Gastroesophageal sphincter (tissue), 4 donors: ENCODE data around the gene RUFY3. TPM values are rescaled to one million over a fixed set of nuclear protein-coding genes. Genes with fewer than 3 reads are reported as not detected.

Experiments
- ATAC-seq: fragments of 150-250 bp; one replicate; pipeline ENCODE4 v1.9.1; 2016; ENCODE audit warnings: mild to moderate bottlenecking, moderate library complexity
- H3K27ac ChIP-seq, 4 donors: fragments of 200-600 bp; sonication (generic) in 3 of 4; 1 replicate in 3 of 4; 2 replicates in 1 of 4; pipeline ENCODE4 v1.5.1; 2016 to 2019
- H3K27me3 ChIP-seq: fragments of 200-600 bp; sonication (generic); one replicate; pipeline ENCODE4 v1.5.1; 2019
- H3K36me3 ChIP-seq, 2 donors: fragments of 200-600 bp; sonication (generic); one replicate each; pipeline ENCODE4 v1.5.1; 2019; ENCODE audit warnings: control low read depth in 1 of 2
- H3K4me1 ChIP-seq, 3 donors: fragments of 200-600 bp; sonication (generic); 1 replicate in 2 of 3; 2 replicates in 1 of 3; pipeline ENCODE4 v1.5.1; 2016 to 2019; ENCODE audit warnings: control low read depth in 2 of 3
- H3K4me3 ChIP-seq, 2 donors: fragments of 200-600 bp; sonication (generic); one replicate each; pipeline ENCODE4 v1.5.1; 2019; ENCODE audit warnings: mild to moderate bottlenecking in 1 of 2, moderate library complexity in 1 of 2
- H3K9me3 ChIP-seq, 3 donors: fragments of 200-600 bp; sonication (generic); one replicate each; pipeline ENCODE4 v1.5.1; 2017 to 2019; ENCODE audit warnings: control low read depth in 2 of 3
- CTCF ChIP-seq, 4 experiments: fragments of 200-600 bp in 2 of 4; fragments of 450-650 bp in 2 of 4; sonication (generic) in 1 of 4; IDR thresholded peaks; one replicate each; pipeline ENCODE4 v1.5.1; 2017 to 2019; ENCODE audit warnings: antibody characterized with exemption in 4 of 4, mild to moderate bottlenecking in 2 of 4, moderate library complexity in 2 of 4
- EP300 ChIP-seq: sonication (generic); formaldehyde crosslinking; IDR thresholded peaks from one replicate; pipeline ENCODE4 v1.6.1; 2017; ENCODE audit warnings: antibody characterized with exemption, mild to moderate bottlenecking
- POLR2A ChIP-seq, 2 donors: fragments of 450-650 bp; IDR thresholded peaks; one replicate each; pipeline ENCODE4 v1.6.1; 2017; ENCODE audit warnings: antibody characterized with exemption in 2 of 2, mild to moderate bottlenecking in 2 of 2, moderate library complexity in 1 of 2
- POLR2AphosphoS5 ChIP-seq: sonication (generic); formaldehyde crosslinking; IDR thresholded peaks from one replicate; pipeline ENCODE4 v1.6.1; 2017; ENCODE audit warnings: antibody characterized with exemption
- WGBS, 2 donors: methylation state at CpG; one replicate each; pipeline ENCODE4 v1.1.5; 2018; ENCODE audit warnings: low coverage in 1 of 2; 5-methylcytosine and 5-hydroxymethylcytosine counted together
- total RNA-seq, 4 donors: library from RNA; depleted of rRNA; stranded (reverse); fragments of >200 nt; gene quantifications; one replicate each; pipeline ENCODE4 v1.1.0, GENCODE V29; 2016

RUFY3 gene
- total RNA-seq, 4 donors from 2014 or later: 40.4 to 57.7 (median 49.7) TPM

GRCh38 chr4:70759126-70759525 is 37.4 kb downstream of the RUFY3 start:
- Histone ChIP-seq H3K27ac (no peak overlapping the region), H3K36me3 (peaks cover 0 to 18% of the 10 kb centered on the region in 2 donors), H3K27me3 (no peaks in the 10 kb centered on the region), H3K4me3 (no peak overlapping the region), H3K4me1 (peaks cover 0 to 31% (median 4%) of the 10 kb centered on the region in 3 donors), H3K9me3 (no peaks in the 10 kb centered on the region)
- no peak for ATAC-seq
- WGBS, 2 donors: 70 to 79% methylated on average over 1 of the region's 1 CpG
- TF ChIP-seq POLR2A (IDR thresholded peaks at IDR 0.05) (no peak), CTCF (IDR thresholded peaks at IDR 0.05) (no peak), POLR2AphosphoS5 (no peak), EP300 (no peak)

- Histone ChIP-seq H3K4me1 (peaks cover 0 to 31% (median 4%) of the 10 kb centered on the region in 3 donors), H3K27ac (no peak overlapping the region), H3K36me3 (peaks cover 0 to 23% of the 10 kb centered on the region in 2 donors), H3K4me3 (no peak overlapping the region), H3K9me3 (no peaks in the 10 kb centered on the region), H3K27me3 (no peaks in the 10 kb centered on the region)
- TF ChIP-seq EP300 (no peak), POLR2AphosphoS5 (no peak)
- no peak for ATAC-seq
Observed at GRCh38 chr4:70759627-70760026, 37.9 kb downstream of the RUFY3 start.

GRCh38 chr4:70760662-70761061 is 38.9 kb downstream of the RUFY3 start:
- H3K27me3 ChIP-seq: no peaks in the 10 kb centered on the region
- peaks cover 0 to 34% of the 10 kb centered on the region in 2 donors for H3K36me3 ChIP-seq
- no peak overlapping the region for H3K27ac ChIP-seq
- TF ChIP-seq POLR2AphosphoS5 (no peak), EP300 (no peak), CTCF (IDR thresholded peaks at IDR 0.05) (no peak), POLR2A (IDR thresholded peaks at IDR 0.05) (no peak)
- ATAC-seq: no peak
- no peak overlapping the region for H3K4me3 ChIP-seq
- 88 to 100% methylated on average over 1 of the region's 1 CpG for WGBS, 2 donors
- peaks cover 0 to 31% (median 4%) of the 10 kb centered on the region in 3 donors for H3K4me1 ChIP-seq
- no peaks in the 10 kb centered on the region for H3K9me3 ChIP-seq

GRCh38 chr4:70761276-70761816 is 39.6 kb downstream of the RUFY3 start:
- no peak for ATAC-seq
- H3K27ac ChIP-seq: no peak overlapping the region
- 84 to 87% methylated on average over 3 of the region's 3 CpGs for WGBS, 2 donors
- H3K4me1 ChIP-seq: peaks cover 0 to 31% (median 4%) of the 10 kb centered on the region in 3 donors
- H3K4me3 ChIP-seq: no peak overlapping the region
- no peaks in the 10 kb centered on the region for H3K9me3 ChIP-seq
- peaks cover 0 to 40% of the 10 kb centered on the region in 2 donors for H3K36me3 ChIP-seq
- no peaks in the 10 kb centered on the region for H3K27me3 ChIP-seq
- TF ChIP-seq POLR2AphosphoS5 (no peak), EP300 (no peak), CTCF (IDR thresholded peaks at IDR 0.05) (no peak), POLR2A (IDR thresholded peaks at IDR 0.05) (no peak)

GRCh38 chr4:70765368-70765767 is 43.6 kb downstream of the RUFY3 start:
- 95 to 100% methylated on average over 1 of the region's 1 CpG for WGBS, 2 donors
- TF ChIP-seq POLR2AphosphoS5 (no peak), CTCF (IDR thresholded peaks at IDR 0.05) (no peak), POLR2A (IDR thresholded peaks at IDR 0.05) (no peak)
- no peak for ATAC-seq
- H3K36me3 ChIP-seq: peaks cover 0 to 80% of the 10 kb centered on the region in 2 donors
- H3K27me3 ChIP-seq: no peaks in the 10 kb centered on the region
- no peaks in the 10 kb centered on the region for H3K9me3 ChIP-seq
- peaks cover 0 to 10% (median 0%) of the 10 kb centered on the region in 3 donors for H3K4me1 ChIP-seq
- no peak overlapping the region for H3K4me3 ChIP-seq
- no peak overlapping the region for H3K27ac ChIP-seq
